A549 treated with CpdA at 1 μM for 4 hours (cell line): Measurements from ENCODE around the gene VRK2. TPM values are rescaled to one million over a fixed set of nuclear protein-coding genes. Genes with fewer than 3 reads are reported as not detected.

ENCODE experiments used
- total RNA-seq: library from RNA; stranded (reverse); fragments of 200-300 nt; extraction: Qiagen RNA extraction; gene quantifications from 5 replicates; pipeline ENCODE4 v1.2.3, GENCODE V29; 2022; ENCODE audit warnings: low read depth

Gene VRK2
- 30.6 to 36.0 TPM (median 31.4 TPM) in 5 replicates for total RNA-seq

DNA sequence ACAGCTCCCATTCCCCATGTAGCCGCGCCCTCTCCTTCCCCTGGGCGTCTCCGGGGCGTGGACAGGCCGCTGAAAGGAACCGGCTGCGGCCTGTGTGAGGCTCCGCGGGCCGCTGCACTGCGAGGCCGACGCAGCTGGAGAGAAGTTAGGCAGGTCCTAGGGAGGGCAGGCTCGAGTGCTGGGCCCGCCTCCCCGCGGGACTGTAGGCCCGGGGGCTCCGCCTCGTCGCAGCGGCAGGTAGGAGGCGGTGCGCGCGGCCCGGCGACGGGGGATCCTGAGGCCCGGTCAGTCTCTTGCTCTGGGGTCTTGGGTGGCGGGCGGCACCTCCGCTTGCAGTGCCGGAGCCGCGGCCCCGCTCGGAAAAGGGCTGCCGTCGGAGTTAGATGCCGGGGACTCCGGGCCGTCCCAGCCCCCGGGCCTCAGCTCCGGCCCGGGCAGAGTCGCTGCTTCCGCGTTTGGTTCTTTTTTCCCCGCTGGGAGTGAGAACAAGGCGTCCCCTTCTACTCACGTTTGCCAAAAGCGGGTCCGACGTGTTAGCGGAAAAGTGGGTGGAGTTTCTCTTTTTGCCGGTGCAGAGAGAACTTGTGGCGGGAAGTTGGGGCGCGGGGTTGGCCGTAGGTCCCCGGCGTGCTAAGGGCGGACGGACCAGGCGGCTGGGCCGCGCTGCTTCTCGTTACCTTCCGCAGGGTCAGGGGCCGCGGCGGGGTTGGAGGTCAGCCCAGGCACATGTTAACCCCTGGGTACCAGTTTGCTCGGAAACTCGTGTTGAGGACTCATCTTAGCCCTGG is at the start of gene VRK2:
VRK2 (plus strand) TSS at position 222 of the 788 bp plus-strand sequence. CDS start 2,026 bp downstream, outside the sequence.

Other genes with a start within 250 kb of the VRK2 start
- 24.7 to 31.2 TPM (median 26.1 TPM) in 5 replicates for gene FANCL, start 194.5 kb downstream of the VRK2 start, total RNA-seq